Endothelial cell of umbilical vein (primary cell): ENCODE results near the gene MAP3K13. TPM values are rescaled to one million over a fixed set of nuclear protein-coding genes. Genes with fewer than 3 reads are reported as not detected.

Experiments
- BruUV-seq: library from RNA; stranded (reverse); fragments of 400-500 nt; replicated peaks from 2 replicates; lab custom pipeline; 2021; lab: Mats Ljungman, UMichigan
- CTCF ChIA-PET: fragments of 300-600, 350-600 bp; sonication (Branson Sonifier 250); formaldehyde crosslinking; loops from one replicate; lab custom pipeline; 2021; ENCODE audit warnings: antibody characterized with exemption, inconsistent platforms; lab: Charles Lee
- POLR2A ChIA-PET: fragments of 300-600, 350-600 bp; sonication (Branson Sonifier 250); formaldehyde crosslinking; loops from one replicate; lab custom pipeline; 2021; ENCODE audit warnings: antibody characterized with exemption, inconsistent platforms; lab: Charles Lee
- DNase-seq: peaks from one replicate; pipeline ENCODE4 v3.0.0-alpha.2; 2011; ENCODE audit warnings: low read depth, low spot score
- FAIRE-seq: peaks from 2 replicates; lab custom pipeline; 2011; peaks lifted over from hg19 to GRCh38; lab: Jason Lieb, UNC
- H2AFZ ChIP-seq: 2 replicates; pipeline ENCODE4 v1.6.0; 2012; ENCODE audit warnings: low read depth, low read length, control low read depth, inconsistent platforms
- H3K27ac ChIP-seq: 2 replicates; pipeline ENCODE4 v1.5.1; 2011; ENCODE audit warnings: low read depth, mild to moderate bottlenecking, control low read depth, low read length, moderate library complexity; ENCODE audit not compliant: insufficient read depth
- H3K27me3 ChIP-seq, 2 experiments: 2 replicates each; pipeline versions ENCODE4 v1.6.0 to v1.6.1; 2011; ENCODE audit warnings: low read length in 2 of 2, mixed read lengths in 1 of 2; ENCODE audit not compliant: control insufficient read depth in 2 of 2, insufficient read depth in 2 of 2
- H3K36me3 ChIP-seq, 2 experiments: 2 replicates in 1 of 2; 3 replicates in 1 of 2; pipeline ENCODE4 v1.5.1; 2011; ENCODE audit warnings: low read length in 2 of 2, mild to moderate bottlenecking in 1 of 2, moderate library complexity in 1 of 2; ENCODE audit not compliant: control insufficient read depth in 2 of 2, insufficient read depth in 2 of 2; ENCODE audit errors: extremely low read depth in 1 of 2
- H3K4me1 ChIP-seq: 3 replicates; pipeline ENCODE4 v1.5.1; 2011; ENCODE audit warnings: mild to moderate bottlenecking, low read length; ENCODE audit not compliant: control insufficient read depth, insufficient read depth; ENCODE audit errors: extremely low read depth
- H3K4me2 ChIP-seq: 2 replicates; pipeline ENCODE4 v1.6.1; 2011; ENCODE audit warnings: low read length, control low read depth, mixed read lengths; ENCODE audit not compliant: insufficient read depth
- H3K4me3 ChIP-seq, 3 experiments: fragments of 200-600 bp in 1 of 3; sonication (generic), shearing (Covaris generic) in 1 of 3; replicated peaks in 1 of 3; 2 replicates each; pipeline ENCODE4 v1.5.1; 2011 to 2016; ENCODE audit warnings: control low read depth in 3 of 3, low read length in 3 of 3, mild to moderate bottlenecking in 2 of 3, inconsistent platforms in 1 of 3, low read depth in 1 of 3, moderate library complexity in 1 of 3; ENCODE audit not compliant: insufficient read depth in 1 of 3
- H3K79me2 ChIP-seq: 2 replicates; pipeline ENCODE4 v1.6.0; 2012; ENCODE audit warnings: low read length, inconsistent platforms; ENCODE audit not compliant: control insufficient read depth, insufficient read depth
- H3K9ac ChIP-seq: replicated peaks from 2 replicates; pipeline ENCODE3; 2011; ENCODE audit warnings: low read length, control low read depth; ENCODE audit not compliant: insufficient read depth; ENCODE audit errors: extremely low read depth
- H3K9me1 ChIP-seq: replicated peaks from 3 replicates; pipeline ENCODE4 v1.6.0; 2011; ENCODE audit warnings: mild to moderate bottlenecking, low read length; ENCODE audit not compliant: control insufficient read depth, insufficient read depth; ENCODE audit errors: extremely low read depth
- H3K9me3 ChIP-seq: replicated peaks from 2 replicates; pipeline ENCODE4 v1.5.1; 2012; ENCODE audit warnings: low read length, inconsistent platforms; ENCODE audit not compliant: control insufficient read depth, insufficient read depth
- H4K20me1 ChIP-seq: replicated peaks from 2 replicates; pipeline ENCODE3; 2011; ENCODE audit warnings: mild to moderate bottlenecking, low read length; ENCODE audit not compliant: control insufficient read depth, insufficient read depth; ENCODE audit errors: extremely low read depth
- CTCF ChIP-seq, 2 donors: IDR thresholded peaks; 1 replicate in 1 of 2; 2 replicates in 1 of 2; pipeline ENCODE4 v1.5.1; 2011; ENCODE audit warnings: low read length in 2 of 2, mild to moderate bottlenecking in 2 of 2, moderate library complexity in 2 of 2, control low read depth in 1 of 2, inconsistent platforms in 1 of 2, low read depth in 1 of 2; ENCODE audit not compliant: insufficient read depth in 1 of 2; ENCODE audit errors: extremely low read depth in 1 of 2
- EZH2 ChIP-seq: IDR thresholded peaks from 2 replicates; pipeline ENCODE4 v1.6.1; 2012; ENCODE audit warnings: borderline replicate concordance, low read depth, mild to moderate bottlenecking, moderate library complexity, low read length, inconsistent platforms; ENCODE audit not compliant: severe bottlenecking
- FOS ChIP-seq: IDR thresholded peaks from 2 replicates; pipeline ENCODE4 v1.6.1; 2011; ENCODE audit warnings: mild to moderate bottlenecking, low read length, moderate library complexity, borderline replicate concordance; ENCODE audit not compliant: insufficient read depth
- GATA2 ChIP-seq: IDR thresholded peaks from 2 replicates; pipeline ENCODE4 v1.7.0; 2011; ENCODE audit warnings: low read depth, mild to moderate bottlenecking, moderate library complexity, mixed read lengths, low read length; ENCODE audit not compliant: insufficient read length, insufficient read depth
- JUN ChIP-seq: IDR thresholded peaks from 2 replicates; pipeline ENCODE4 v1.6.1; 2011; ENCODE audit warnings: borderline replicate concordance, low read depth; ENCODE audit not compliant: insufficient read length, insufficient read depth
- MAX ChIP-seq: IDR thresholded peaks from 2 replicates; pipeline ENCODE4 v1.6.1; 2011; ENCODE audit not compliant: insufficient read depth, insufficient read length
- MYC ChIP-seq: IDR thresholded peaks from one replicate; pipeline ENCODE4 v1.6.1; 2011; ENCODE audit warnings: mild to moderate bottlenecking, low read depth, low read length
- POLR2A ChIP-seq: IDR thresholded peaks from 2 replicates; pipeline ENCODE4 v1.6.1; 2012; ENCODE audit warnings: low read depth, mild to moderate bottlenecking, control low read depth, low read length
- POLR2AphosphoS5 ChIP-seq: IDR thresholded peaks from 2 replicates; pipeline ENCODE4 v1.6.1; 2012; ENCODE audit warnings: low read depth, mild to moderate bottlenecking, control low read depth, low read length, moderate library complexity; ENCODE audit not compliant: insufficient read depth
- dilution Hi-C: fragments of 300-500 bp; cut with MboI; formaldehyde crosslinking; loops from one replicate; pipeline ENCODE4 v1.15.0; 2019; ENCODE audit warnings: low sequenced_read_pairs; ENCODE audit not compliant: extremely low pct_ligation_motif_present
- intact Hi-C: fragments of 100-400 bp; cut with micrococcal nuclease; formaldehyde crosslinking; loops from one replicate; pipeline ENCODE4 v1.10.0; 2022
- polyA plus RNA-seq, 4 experiments: library from polyadenylated mRNA; depleted of rRNA in 3 of 4; stranded (reverse) in 3 of 4; unstranded in 1 of 4; fragments of >200 nt; gene quantifications; 2 replicates each; pipeline versions ENCODE4 v1.2.1 to v1.2.3, GENCODE V29; 2011 to 2012; ENCODE audit warnings: missing spikeins in 1 of 4
- total RNA-seq: library from RNA; stranded (reverse); gene quantifications from 2 replicates; pipeline ENCODE4 v1.2.3, GENCODE V29; 2021

Gene MAP3K13
- total and polyA plus RNA-seq, 2 donors (not counting 3 experiments of a cell fraction or from before 2014, with no cell fraction given): 6.2 to 15.4 TPM

- H3K4me1 ChIP-seq: no peaks in the 10 kb centered on the region
- no peaks in the 10 kb centered on the region for H3K36me3 ChIP-seq
- H3K4me2 ChIP-seq: no peak overlapping the region
- H2AFZ ChIP-seq: no peak overlapping the region
- H3K79me2 ChIP-seq: no peaks in the 10 kb centered on the region
- H3K9me3 ChIP-seq: no peaks in the 10 kb centered on the region
- H3K9ac ChIP-seq: no peak overlapping the region
- intact Hi-C loops: no loop called here
- dilution Hi-C loops: no loop called here
- no peaks in the 10 kb centered on the region for H3K9me1 ChIP-seq
- DNase-seq: no peak
- ChIA-PET POLR2A (no interaction called here), CTCF (no interaction called here)
- BruUV-seq: no TSS peak
- FAIRE-seq: peak; percentile 21
- TF ChIP-seq MYC (no peak), MAX (no peak), JUN (no peak), POLR2AphosphoS5 (no peak), EZH2 (no peak), FOS (no peak), POLR2A (no peak), CTCF (IDR thresholded peaks at IDR 0.05; ENCODE audit: extremely low read depth in 1 of 2, insufficient read depth in 1 of 2, low read depth in 1 of 2, low read length in 2 of 2) (no peak), GATA2 (no peak)
- no peaks in the 10 kb centered on the region for H4K20me1 ChIP-seq
- no peak overlapping the region for H3K4me3 ChIP-seq
- no peaks in the 10 kb centered on the region for H3K27me3 ChIP-seq
- H3K27ac ChIP-seq: no peak overlapping the region
Observed at GRCh38 chr3:185341616-185342458, 21.1 kb upstream of the MAP3K13 start.
